GM19023 (cell line): Measurements from ENCODE around the gene GTSE1.

Source experiments
- ATAC-seq: cut with Tn5 transposase; IDR thresholded peaks from one replicate; pipeline ENCODE4 v1.9.1; 2021; ENCODE audit warnings: mild to moderate bottlenecking, moderate library complexity; ENCODE audit not compliant: unreplicated experiment

The GTSE1 gene

GRCh38 chr22:46274381-46274780 is 22.3 kb upstream of the GTSE1 start:
- no peak for ATAC-seq

- no peak for ATAC-seq
Observed at GRCh38 chr22:46275455-46276122, 21.1 kb upstream of the GTSE1 start.

DNA sequence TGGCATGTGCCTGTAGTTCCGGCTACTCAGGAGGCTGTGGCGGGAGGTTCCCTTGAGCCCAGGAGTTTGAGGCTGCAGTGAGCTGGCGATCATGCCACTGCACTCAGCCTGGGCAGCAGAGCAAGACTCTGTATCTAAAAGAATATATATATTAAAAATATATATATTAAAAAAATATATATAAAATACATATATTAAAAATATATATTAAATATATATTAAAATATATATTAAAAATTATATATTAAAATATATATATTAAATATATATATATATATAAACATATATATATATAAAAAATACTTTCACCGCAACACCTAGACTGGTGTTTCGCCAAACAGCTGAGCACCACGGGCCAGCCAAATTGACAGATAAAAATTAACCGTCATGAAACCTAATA is 20.1 kb upstream of the GTSE1 start:
- no peak for ATAC-seq

- no peak for ATAC-seq
Observed at GRCh38 chr22:46278656-46279645, 17.7 kb upstream of the GTSE1 start.

DNA sequence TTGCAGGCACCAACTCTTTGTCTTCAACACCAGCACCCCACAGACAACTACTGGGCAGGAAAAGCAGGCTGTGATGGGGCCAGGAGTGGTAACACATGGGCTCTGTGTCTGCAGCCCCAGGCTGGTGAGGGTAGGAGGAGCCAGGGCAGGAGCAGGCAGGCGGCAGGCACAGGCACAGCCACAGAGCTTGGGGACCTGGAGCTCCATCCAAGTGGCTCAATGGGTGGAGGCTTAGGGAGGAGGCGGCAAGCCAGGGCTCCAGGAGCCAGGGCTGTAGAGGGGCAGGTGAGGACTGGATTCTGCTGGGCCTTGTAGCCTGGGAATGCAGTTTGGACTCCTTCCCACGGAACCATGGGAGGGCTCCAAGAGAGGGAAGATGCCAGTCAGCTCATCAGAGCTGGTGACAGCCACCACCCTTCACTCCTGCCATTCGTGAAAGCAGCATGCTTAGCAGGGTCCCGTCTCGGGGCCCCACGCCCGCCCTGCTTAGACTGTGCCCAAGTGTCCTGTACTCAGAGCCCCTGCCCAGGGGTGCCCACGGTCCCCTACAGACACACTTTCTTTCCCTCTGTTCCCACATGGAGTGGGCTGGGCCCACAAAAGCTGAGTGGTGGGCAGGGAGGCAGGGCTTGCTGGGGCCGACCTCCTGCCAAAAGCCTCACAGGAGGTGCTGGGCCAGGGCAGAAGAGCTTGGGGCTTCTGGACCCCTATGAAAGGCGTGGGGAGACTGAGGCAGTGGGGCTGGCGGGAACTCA is 16.4 kb upstream of the GTSE1 start:
- ATAC-seq: no peak

DNA sequence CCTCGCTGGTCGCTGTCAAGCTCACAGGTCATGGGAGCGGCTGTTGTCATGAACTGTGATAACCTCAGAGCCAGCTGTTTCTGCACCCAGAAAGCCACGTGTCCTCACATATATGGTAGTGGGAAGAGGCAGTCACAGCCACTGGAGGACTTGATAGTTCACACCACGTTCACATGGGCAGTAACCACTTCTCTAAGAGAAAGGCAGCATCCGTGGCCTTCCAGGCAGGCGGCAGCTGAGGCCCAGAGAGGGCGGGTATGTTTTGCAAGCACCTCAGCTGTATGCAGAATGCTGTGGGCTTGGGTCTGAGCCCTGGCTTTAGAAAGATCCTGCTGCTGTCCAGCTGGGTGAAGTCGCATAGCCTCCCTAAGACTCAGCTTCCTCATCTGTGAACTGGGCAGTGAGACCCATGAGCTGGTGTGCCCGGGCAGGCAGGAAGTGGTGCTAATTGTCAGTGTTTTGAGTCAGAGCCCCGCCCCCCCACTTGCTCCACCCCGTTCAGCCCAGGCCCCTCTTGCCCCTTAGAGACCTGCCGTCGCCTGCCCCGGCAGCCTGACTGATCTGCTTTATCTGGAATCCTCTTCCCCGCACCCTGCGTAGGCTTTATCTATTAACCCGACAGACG is 15.6 kb upstream of the GTSE1 start:
- ATAC-seq: no peak

DNA sequence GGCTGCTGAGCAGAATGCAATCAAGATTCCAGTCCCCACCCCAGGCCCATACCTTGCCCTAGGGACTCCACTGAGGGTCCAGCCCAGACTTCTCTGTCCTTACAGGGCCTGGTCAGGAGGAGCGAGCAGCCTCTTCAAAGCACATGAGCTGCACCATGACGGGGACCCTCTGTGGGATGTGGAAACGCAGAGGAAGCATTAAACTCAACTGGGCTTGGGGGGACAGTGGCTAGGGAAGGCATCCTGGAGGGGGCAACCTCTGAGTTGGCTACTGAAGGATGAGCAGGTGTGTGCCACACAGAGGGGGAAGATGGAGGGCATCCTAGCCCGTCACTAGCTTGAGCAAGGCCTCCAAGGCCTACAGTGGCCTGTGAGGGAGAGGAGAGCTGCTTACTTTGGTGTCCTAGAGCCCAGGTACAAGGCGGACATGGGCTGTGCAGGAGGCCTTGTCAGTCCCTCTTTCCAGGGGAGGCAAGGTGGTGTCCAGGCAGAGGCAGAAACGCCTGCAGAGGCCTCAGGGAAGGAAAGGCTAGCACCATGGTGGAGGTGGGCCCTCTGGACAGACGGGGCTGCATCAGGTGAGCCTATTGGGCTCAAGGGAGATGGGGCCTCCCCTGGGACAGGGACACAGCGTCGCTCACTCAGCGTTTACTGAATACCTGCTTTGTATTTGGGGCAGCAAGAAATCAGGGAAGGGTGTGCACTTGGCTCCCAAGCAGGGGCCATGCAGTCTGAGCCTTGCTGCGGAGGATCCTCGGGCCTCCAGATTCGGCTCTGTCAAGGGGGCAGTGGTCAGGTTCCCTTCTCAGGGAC is 14.6 kb upstream of the GTSE1 start:
- no peak for ATAC-seq

DNA sequence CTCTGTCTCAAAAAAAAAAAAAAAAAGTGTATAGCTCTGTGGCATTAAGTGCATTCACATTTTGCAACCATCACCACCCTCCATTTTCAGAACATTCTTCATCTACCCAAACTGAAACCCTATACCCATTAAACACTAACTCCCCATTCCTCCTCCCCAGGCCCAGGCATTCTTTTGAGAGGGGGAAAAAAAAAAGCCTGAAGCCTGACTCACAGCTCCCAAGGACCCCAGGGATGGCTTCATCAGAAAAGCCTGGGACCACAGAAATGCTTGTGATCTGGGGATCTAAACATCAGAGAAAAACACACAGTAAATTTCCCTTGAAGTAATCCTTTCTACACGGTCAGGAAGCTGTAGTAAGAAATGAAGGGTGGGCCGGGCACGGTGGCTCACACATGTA is 10.7 kb upstream of the GTSE1 start:
- no peak for ATAC-seq

- no peak for ATAC-seq
Observed at GRCh38 chr22:46286941-46287872, 9.5 kb upstream of the GTSE1 start.

- ATAC-seq: peak; percentile 73
Observed at GRCh38 chr22:46287873-46288751, 8.6 kb upstream of the GTSE1 start.

GRCh38 chr22:46288846-46289243 is 7.8 kb upstream of the GTSE1 start:
- ATAC-seq: no peak

- no peak for ATAC-seq
Observed at GRCh38 chr22:46289244-46289891, 7.3 kb upstream of the GTSE1 start.

- ATAC-seq: no peak
Observed at GRCh38 chr22:46290121-46290842, 6.4 kb upstream of the GTSE1 start.

DNA sequence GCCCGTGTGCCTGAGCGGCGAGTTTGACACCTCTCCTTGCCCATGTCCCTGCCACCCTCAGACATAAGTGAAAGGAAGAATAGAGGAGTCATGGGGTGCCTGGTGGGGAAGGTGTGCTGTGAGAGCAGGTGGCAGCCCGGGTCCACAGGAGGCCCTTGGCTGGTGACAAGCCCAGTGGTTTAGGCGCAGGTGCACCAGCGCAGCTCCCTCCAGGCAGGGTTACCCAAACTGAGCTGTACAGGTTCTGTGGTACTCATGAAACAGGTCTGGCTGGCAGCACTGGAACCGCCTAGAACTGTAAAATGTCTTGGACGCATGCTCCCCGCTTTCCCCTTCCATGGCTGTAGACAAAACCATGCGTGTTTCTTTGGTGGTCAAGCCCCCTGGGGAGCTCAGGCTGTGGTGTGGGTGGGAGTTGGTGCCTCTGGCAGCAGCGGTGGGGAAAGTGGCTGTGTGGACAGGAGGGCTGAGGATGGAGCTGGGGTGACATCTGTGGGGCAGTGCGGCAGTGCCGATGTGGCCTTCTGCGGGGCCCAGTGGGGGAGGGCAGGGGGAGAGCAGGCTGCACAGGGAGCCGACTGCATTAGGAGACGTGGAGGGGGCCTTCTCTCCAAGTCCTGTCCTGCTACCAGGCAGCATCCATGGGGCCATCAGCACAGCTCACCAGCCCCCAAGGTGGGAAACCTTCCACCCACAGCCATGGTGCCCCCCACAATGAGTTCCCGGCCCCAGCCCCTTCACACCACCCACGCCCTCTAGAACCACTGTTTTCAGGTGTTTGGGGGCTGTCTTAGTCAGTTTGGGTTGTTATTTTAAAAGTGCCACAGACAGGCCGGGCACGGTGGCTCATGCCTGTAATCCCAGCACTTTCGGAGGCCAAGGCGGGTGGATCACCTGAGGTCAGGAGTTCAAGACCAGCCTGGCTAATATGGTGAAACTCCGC is 5.6 kb upstream of the GTSE1 start:
- ATAC-seq: no peak

GRCh38 chr22:46292173-46292572 is 4.5 kb upstream of the GTSE1 start:
- no peak for ATAC-seq

GRCh38 chr22:46292732-46293131 is 3.9 kb upstream of the GTSE1 start:
- ATAC-seq: no peak
